Measurements from ENCODE around the gene ADCY6.
"Not testable (repeated sequence)": the region's sequence is repeated elsewhere in the genome, so short reads cannot be mapped to it uniquely, and the experiment has no call there.

Gene ADCY6

GRCh38 chr12:48767521-48767920 is 21.4 kb downstream of the ADCY6 start:
- DNase-seq (ENCODE audit: extremely low spot score, insufficient read length, low read depth) (no peak), FAIRE-seq (no peak)

GRCh38 chr12:48767047-48767446 is 21.8 kb downstream of the ADCY6 start:
- FAIRE-seq (no peak), DNase-seq (ENCODE audit: extremely low spot score, insufficient read length, low read depth) (no peak)

GRCh38 chr12:48765753-48766162 is 23.1 kb downstream of the ADCY6 start:
- FAIRE-seq, result peak; percentile 79
- DNase-seq (ENCODE audit: extremely low spot score, insufficient read length, low read depth), result no peak

GRCh38 chr12:48764521-48764920 is 24.4 kb downstream of the ADCY6 start:
- no peak for DNase-seq (ENCODE audit: extremely low spot score, insufficient read length, low read depth)
- FAIRE-seq, result peak; percentile 92

- FAIRE-seq (no peak), DNase-seq (ENCODE audit: extremely low spot score, insufficient read length, low read depth) (no peak)
Observed at GRCh38 chr12:48758737-48759136, 30.2 kb downstream of the ADCY6 start.

GRCh38 chr12:48758186-48758585 is 30.7 kb downstream of the ADCY6 start:
- FAIRE-seq (no peak), DNase-seq (ENCODE audit: extremely low spot score, insufficient read length, low read depth) (no peak)

GRCh38 chr12:48750769-48751356 is 38.0 kb downstream of the ADCY6 start:
- no peak for FAIRE-seq
- no peak for DNase-seq (ENCODE audit: extremely low spot score, insufficient read length, low read depth)

- FAIRE-seq (no peak), DNase-seq (ENCODE audit: extremely low spot score, insufficient read length, low read depth) (no peak)
Observed at GRCh38 chr12:48750215-48750614, 38.7 kb downstream of the ADCY6 start.

- FAIRE-seq (no peak), DNase-seq (ENCODE audit: extremely low spot score, insufficient read length, low read depth) (no peak)
Observed at GRCh38 chr12:48744251-48745008, 44.5 kb downstream of the ADCY6 start.

GRCh38 chr12:48739618-48740269 is 49.1 kb downstream of the ADCY6 start:
- DNase-seq (ENCODE audit: extremely low spot score, insufficient read length, low read depth) (no peak), FAIRE-seq (no peak)

GRCh38 chr12:48736456-48736855 is 52.4 kb downstream of the ADCY6 start:
- no peak for DNase-seq (ENCODE audit: extremely low spot score, insufficient read length, low read depth)
- FAIRE-seq, result no peak

- no peak for FAIRE-seq
- no peak for DNase-seq (ENCODE audit: extremely low spot score, insufficient read length, low read depth)
Observed at GRCh38 chr12:48728807-48729206, 60.1 kb downstream of the ADCY6 start.

GRCh38 chr12:48720737-48721136 is 68.2 kb downstream of the ADCY6 start:
- not testable (repeated sequence) for DNase-seq (ENCODE audit: extremely low spot score, insufficient read length, low read depth); FAIRE-seq

- not testable (repeated sequence) for FAIRE-seq; DNase-seq (ENCODE audit: extremely low spot score, insufficient read length, low read depth)
Observed at GRCh38 chr12:48720171-48720570, 68.7 kb downstream of the ADCY6 start.

- FAIRE-seq; DNase-seq (ENCODE audit: extremely low spot score, insufficient read length, low read depth): not testable (repeated sequence)
Observed at GRCh38 chr12:48719002-48719401, 69.9 kb downstream of the ADCY6 start.

GRCh38 chr12:48717252-48717695 is 71.6 kb downstream of the ADCY6 start:
- FAIRE-seq, result no peak
- no peak for DNase-seq (ENCODE audit: extremely low spot score, insufficient read length, low read depth)

GRCh38 chr12:48716493-48717251 is 72.2 kb downstream of the ADCY6 start, which contains the start of gene CCNT1:
Gene CCNT1 (minus strand): TSS chr12:48716707. CDS start chr12:48716675, 32 bp downstream.
- peak; percentile 98 for DNase-seq (ENCODE audit: extremely low spot score, insufficient read length, low read depth)
- FAIRE-seq, result peak; percentile 99

Measured in GM18507 (cell line).